Measurements from ENCODE around the gene BTBD18.
A peak's percentile ranks its signal among the peaks of the same experiment; 100 is the strongest.

The BTBD18 gene, protein sequence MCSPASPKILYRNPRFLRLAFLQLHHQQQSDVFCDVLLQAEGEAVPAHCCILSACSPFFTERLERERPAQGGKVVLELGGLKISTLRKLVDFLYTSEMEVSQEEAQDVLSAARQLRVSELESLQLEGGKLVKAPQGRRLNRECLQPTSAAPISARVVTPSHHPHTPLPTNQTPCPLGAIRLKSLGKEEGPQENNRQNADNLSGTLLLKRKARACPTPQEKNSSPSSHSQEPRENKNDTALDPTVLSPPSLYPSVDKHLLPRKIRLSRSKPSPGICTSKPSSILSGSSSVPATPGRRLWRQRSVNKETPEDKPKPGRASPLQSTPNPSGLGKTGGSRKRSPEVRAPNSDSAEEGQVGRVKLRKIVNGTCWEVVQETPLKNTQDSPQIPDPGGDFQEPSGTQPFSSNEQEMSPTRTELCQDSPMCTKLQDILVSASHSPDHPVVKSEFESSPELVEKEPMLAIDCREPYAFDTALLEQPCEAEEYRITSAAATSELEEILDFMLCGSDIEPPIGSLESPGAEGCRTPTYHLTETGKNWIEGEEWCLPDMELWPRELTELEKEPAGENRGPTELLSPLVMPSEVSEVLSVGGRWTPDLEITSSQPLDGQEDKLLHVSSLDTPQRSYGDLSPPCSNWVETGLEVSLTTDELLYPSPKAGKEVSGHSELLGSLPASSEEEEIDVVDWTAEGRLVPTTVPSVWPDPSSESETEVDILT

DNA sequence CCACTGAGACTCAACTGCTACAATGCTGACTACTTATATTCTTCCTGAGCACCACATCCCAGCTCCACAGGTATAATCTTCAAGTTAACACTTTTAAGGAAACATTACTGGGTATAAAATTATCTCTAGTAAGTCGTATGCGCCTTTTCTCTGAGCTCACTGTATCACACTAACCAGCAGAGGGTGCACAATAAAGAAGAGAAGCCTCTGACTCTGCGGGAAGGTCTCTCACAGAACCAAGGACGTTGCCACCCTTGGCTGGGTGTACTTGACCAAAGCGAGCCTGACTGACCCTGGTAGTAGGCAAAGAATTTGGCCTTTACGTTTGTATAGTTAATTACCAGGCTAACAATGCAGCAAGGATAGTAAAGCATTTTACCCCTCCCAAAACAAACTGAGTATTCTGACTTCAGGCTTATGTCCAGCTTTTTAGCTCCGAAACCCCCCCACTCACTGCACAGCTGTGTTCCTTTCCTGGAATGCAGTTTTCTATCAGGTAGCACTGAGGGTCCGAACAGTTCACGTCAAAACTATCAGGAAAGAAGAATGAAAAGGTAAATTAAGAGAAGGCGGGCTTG, at the start of gene BTBD18:
BTBD18 (minus strand) TSS at position 144 of the 578 bp plus-strand sequence. CDS start 631 bp downstream, outside the sequence.
- Histone ChIP-seq H3K27ac (ENCODE audit: low read depth, low read length) (no peak within 1 kb of the TSS), H3K4me1 (ENCODE audit: control insufficient read depth, insufficient read depth, low read length) (no peaks in the 10 kb centered on the region), H3K9ac (ENCODE audit: low read length) (no peak within 1 kb of the TSS), H3K36me3 (ENCODE audit: control insufficient read depth, insufficient read depth, low read length) (no peaks in the 10 kb centered on the region), H3K4me3 (ENCODE audit: low read length) (no peak within 1 kb of the TSS), H3K27me3 (ENCODE audit: control insufficient read depth, insufficient read depth, low read length) (no peaks in the 10 kb centered on the region)

GRCh38 chr11:57801183-57801485, 49.5 kb upstream of the BTBD18 start:
- no peaks in the 10 kb centered on the region for H3K27me3 ChIP-seq (ENCODE audit: control insufficient read depth, insufficient read depth, low read length)
- peaks cover 14% of the 10 kb centered on the region for H3K4me1 ChIP-seq (ENCODE audit: control insufficient read depth, insufficient read depth, low read length)
- no peak overlapping the region for H3K9ac ChIP-seq (ENCODE audit: low read length)
- H3K36me3 ChIP-seq (ENCODE audit: control insufficient read depth, insufficient read depth, low read length): peaks cover 22% of the 10 kb centered on the region
- no peak overlapping the region for H3K27ac ChIP-seq (ENCODE audit: low read depth, low read length)
- no peak overlapping the region for H3K4me3 ChIP-seq (ENCODE audit: low read length)

DNA sequence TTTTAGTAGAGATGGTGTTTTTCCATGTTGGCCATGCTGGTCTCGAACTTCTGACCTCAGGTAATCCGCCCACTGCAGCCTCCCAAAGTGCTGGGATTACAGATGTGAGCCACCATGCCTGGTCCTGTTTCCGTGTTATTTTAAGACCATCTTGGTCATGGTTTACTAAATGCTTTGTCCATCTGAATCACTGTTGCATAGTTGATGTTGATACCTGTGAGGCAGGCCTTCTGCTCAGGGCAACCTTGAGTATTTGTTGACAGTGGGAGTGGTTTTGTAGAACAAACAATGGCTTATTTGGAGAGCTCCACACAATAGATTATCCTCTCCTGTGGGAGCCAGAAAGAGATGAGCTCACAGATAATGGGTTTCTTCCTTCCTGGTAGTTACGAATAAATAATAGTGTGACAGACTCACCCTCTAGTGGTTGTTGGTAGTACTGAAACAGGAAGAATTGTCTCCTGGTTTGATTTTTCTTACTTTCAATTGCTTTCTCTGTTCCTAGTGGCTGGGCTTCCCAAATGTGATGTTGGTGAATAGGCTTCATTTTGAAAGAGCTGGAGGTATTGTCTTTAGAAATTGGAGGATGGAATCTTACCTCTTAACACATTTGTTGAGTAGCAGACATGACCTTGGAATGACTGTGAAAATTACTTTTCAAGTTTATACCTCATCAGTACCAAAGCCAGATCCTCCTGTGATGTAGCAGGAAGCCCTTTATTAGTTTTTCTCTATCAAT, 49.0 kb upstream of the BTBD18 start:
- Histone ChIP-seq H3K27ac (ENCODE audit: low read depth, low read length) (peak overlapping the region; percentile 78), H3K36me3 (ENCODE audit: control insufficient read depth, insufficient read depth, low read length) (peaks cover 19% of the 10 kb centered on the region), H3K27me3 (ENCODE audit: control insufficient read depth, insufficient read depth, low read length) (no peaks in the 10 kb centered on the region), H3K4me3 (ENCODE audit: low read length) (no peak overlapping the region), H3K4me1 (ENCODE audit: control insufficient read depth, insufficient read depth, low read length) (peaks cover 14% of the 10 kb centered on the region), H3K9ac (ENCODE audit: low read length) (no peak overlapping the region)

DNA sequence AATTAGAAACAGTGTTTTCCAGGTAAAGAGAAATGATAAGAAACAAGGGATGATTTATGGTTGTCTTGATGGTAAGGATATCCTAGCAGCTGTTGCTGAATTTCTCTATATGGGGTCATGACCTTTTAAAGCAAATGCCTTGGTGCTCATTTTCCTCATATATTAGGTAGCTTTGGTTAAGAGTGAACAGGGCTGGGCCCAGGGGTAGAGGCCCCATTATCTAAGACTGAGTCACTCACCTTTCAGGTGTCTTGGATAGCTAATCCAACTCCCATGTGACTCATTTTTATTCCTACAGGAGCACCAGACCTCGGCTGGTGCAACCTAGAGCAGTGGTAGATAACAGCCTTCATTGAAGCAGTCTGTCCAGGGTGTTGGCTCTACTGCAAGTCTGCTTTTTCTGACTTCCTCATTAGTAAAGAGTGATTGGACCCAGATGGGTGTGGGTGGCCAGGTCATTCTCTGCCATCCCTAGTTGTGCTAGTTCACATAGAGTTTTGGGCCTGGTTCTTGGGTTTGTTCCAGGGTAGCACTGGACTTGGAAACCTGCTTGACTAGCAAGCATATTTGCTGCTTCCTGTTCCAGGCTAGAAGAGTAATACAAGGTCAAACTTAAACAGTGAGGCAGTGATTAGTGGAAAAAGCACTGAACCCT, 47.4 kb upstream of the BTBD18 start:
- Histone ChIP-seq H3K27ac (ENCODE audit: low read depth, low read length) (peak overlapping the region; percentile 30), H3K4me3 (ENCODE audit: low read length) (no peak overlapping the region), H3K4me1 (ENCODE audit: control insufficient read depth, insufficient read depth, low read length) (peaks cover 14% of the 10 kb centered on the region), H3K36me3 (ENCODE audit: control insufficient read depth, insufficient read depth, low read length) (peaks cover 27% of the 10 kb centered on the region), H3K27me3 (ENCODE audit: control insufficient read depth, insufficient read depth, low read length) (no peaks in the 10 kb centered on the region), H3K9ac (ENCODE audit: low read length) (no peak overlapping the region)

GRCh38 chr11:57793351-57794115, 41.9 kb upstream of the BTBD18 start:
- peaks cover 18% of the 10 kb centered on the region for H3K36me3 ChIP-seq (ENCODE audit: control insufficient read depth, insufficient read depth, low read length)
- peaks cover 7% of the 10 kb centered on the region for H3K4me1 ChIP-seq (ENCODE audit: control insufficient read depth, insufficient read depth, low read length)
- peak overlapping the region; percentile 15 for H3K27ac ChIP-seq (ENCODE audit: low read depth, low read length)
- no peaks in the 10 kb centered on the region for H3K27me3 ChIP-seq (ENCODE audit: control insufficient read depth, insufficient read depth, low read length)
- no peak overlapping the region for H3K9ac ChIP-seq (ENCODE audit: low read length)
- H3K4me3 ChIP-seq (ENCODE audit: low read length): peak overlapping the region; percentile 40

DNA sequence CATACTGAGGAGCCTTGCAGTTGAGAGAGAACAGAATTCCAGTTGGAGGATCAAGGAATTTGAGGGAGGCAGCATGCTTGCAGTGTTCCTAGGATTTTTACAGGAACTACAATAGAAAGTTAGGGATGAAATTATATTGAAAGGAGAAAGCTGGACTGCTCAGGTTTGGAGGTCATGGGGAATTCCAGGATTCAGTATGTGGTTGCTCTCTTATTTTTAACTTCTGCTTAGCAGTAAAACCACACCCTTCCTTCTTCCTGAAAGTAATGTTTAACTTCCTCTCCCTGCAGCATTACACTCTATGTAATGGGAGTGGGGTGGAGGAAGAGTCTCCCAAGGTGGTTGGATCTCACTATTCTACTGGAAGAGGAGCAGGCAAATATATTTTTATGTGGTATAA, 41.3 kb upstream of the BTBD18 start:
- peaks cover 7% of the 10 kb centered on the region for H3K4me1 ChIP-seq (ENCODE audit: control insufficient read depth, insufficient read depth, low read length)
- H3K4me3 ChIP-seq (ENCODE audit: low read length): peak overlapping the region; percentile 40
- no peak overlapping the region for H3K9ac ChIP-seq (ENCODE audit: low read length)
- peak overlapping the region; percentile 10 for H3K27ac ChIP-seq (ENCODE audit: low read depth, low read length)
- peaks cover 18% of the 10 kb centered on the region for H3K36me3 ChIP-seq (ENCODE audit: control insufficient read depth, insufficient read depth, low read length)
- no peaks in the 10 kb centered on the region for H3K27me3 ChIP-seq (ENCODE audit: control insufficient read depth, insufficient read depth, low read length)

GRCh38 chr11:57792060-57792541, 40.5 kb upstream of the BTBD18 start:
- peaks cover 18% of the 10 kb centered on the region for H3K36me3 ChIP-seq (ENCODE audit: control insufficient read depth, insufficient read depth, low read length)
- H3K27me3 ChIP-seq (ENCODE audit: control insufficient read depth, insufficient read depth, low read length): no peaks in the 10 kb centered on the region
- H3K4me3 ChIP-seq (ENCODE audit: low read length): peak overlapping the region; percentile 40
- H3K9ac ChIP-seq (ENCODE audit: low read length): no peak overlapping the region
- no peak overlapping the region for H3K27ac ChIP-seq (ENCODE audit: low read depth, low read length)
- peaks cover 15% of the 10 kb centered on the region for H3K4me1 ChIP-seq (ENCODE audit: control insufficient read depth, insufficient read depth, low read length)

DNA sequence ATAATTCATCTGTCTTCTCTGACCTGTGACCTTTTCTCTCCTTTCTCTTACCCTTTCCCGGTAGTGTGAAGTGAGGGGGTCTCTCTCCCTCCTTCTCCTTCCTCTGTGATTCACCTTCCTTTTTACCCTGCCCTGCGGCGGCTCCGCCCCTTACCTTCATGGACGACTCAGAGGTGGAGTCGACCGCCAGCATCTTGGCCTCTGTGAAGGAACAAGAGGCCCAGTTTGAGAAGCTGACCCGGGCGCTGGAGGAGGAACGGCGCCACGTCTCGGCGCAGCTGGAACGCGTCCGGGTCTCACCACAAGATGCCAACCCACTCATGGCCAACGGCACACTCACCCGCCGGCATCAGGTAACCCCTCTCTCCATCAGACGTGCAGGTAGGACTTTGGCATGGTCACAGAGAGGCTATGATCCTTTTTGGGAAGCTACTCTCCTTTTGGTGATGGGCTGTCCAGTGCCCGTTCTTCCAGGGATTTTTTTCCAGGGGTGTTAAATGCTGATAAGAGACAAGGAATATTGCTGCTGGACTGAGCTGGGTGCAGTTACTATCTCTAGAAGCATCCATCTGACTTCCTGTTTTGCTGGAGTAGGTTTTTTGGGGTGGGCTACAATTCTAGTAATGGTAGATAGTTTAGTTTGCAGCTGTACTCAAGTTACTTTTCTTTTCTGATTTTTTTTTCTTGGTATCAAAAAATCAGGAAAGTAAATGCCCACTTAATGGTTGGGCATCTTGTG, 39.9 kb upstream of the BTBD18 start:
- Histone ChIP-seq H3K27ac (ENCODE audit: low read depth, low read length) (no peak overlapping the region), H3K4me1 (ENCODE audit: control insufficient read depth, insufficient read depth, low read length) (peaks cover 21% of the 10 kb centered on the region), H3K4me3 (ENCODE audit: low read length) (no peak overlapping the region), H3K27me3 (ENCODE audit: control insufficient read depth, insufficient read depth, low read length) (no peaks in the 10 kb centered on the region), H3K9ac (ENCODE audit: low read length) (no peak overlapping the region), H3K36me3 (ENCODE audit: control insufficient read depth, insufficient read depth, low read length) (peaks cover 13% of the 10 kb centered on the region)

- Histone ChIP-seq H3K27ac (ENCODE audit: low read depth, low read length) (no peak overlapping the region), H3K9ac (ENCODE audit: low read length) (no peak overlapping the region), H3K4me3 (ENCODE audit: low read length) (no peak overlapping the region), H3K36me3 (ENCODE audit: control insufficient read depth, insufficient read depth, low read length) (no peaks in the 10 kb centered on the region), H3K27me3 (ENCODE audit: control insufficient read depth, insufficient read depth, low read length) (no peaks in the 10 kb centered on the region), H3K4me1 (ENCODE audit: control insufficient read depth, insufficient read depth, low read length) (peaks cover 22% of the 10 kb centered on the region)
Measured at GRCh38 chr11:57788703-57789088, 37.1 kb upstream of the BTBD18 start.

DNA sequence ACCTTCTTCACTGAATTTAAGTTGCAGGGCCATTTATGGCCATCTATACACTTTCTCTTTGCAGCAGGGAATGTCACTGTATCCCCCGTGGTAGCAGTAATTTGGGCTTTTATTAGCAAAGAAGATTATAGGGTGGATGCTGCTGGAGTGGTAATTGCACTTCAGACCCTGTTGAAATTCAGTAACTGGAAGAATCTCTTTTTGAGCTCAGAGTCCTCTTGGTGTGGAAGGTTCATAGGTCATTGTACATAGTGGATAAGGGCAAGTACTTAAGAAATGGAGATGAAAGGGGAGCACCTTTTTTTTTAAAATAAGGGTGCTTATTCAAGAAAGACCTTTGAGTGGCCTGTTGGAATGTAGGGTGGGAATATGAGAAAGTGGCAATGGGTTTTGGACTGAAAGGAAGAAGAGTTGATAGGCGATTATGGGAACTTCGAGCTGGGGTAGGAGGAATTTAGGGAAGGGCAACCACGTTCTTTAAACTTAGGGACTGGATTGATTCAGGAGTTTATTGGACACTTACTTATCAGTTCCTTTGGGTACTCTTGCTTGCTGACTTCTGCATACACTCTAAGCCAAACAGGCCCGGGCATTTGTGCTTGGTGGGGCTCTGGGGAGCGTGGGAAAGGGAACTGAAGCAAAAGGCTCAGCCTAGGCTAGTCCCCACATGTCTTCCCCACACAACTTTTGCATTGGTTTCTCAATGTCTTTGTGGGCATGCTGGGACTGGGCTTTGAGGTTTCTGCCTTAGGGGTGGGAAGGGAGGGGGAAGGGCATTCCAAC, 36.5 kb upstream of the BTBD18 start:
- Histone ChIP-seq H3K4me1 (ENCODE audit: control insufficient read depth, insufficient read depth, low read length) (peaks cover 22% of the 10 kb centered on the region), H3K9ac (ENCODE audit: low read length) (no peak overlapping the region), H3K27me3 (ENCODE audit: control insufficient read depth, insufficient read depth, low read length) (no peaks in the 10 kb centered on the region), H3K36me3 (ENCODE audit: control insufficient read depth, insufficient read depth, low read length) (no peaks in the 10 kb centered on the region), H3K4me3 (ENCODE audit: low read length) (no peak overlapping the region), H3K27ac (ENCODE audit: low read depth, low read length) (no peak overlapping the region)

Measured in rectal smooth muscle tissue (tissue), 1 donor.